Breast epithelium (tissue), 4 donors: ENCODE measurements around the gene LAMA4. TPM values are rescaled to one million over a fixed set of nuclear protein-coding genes. Genes with fewer than 3 reads are reported as not detected.

Source experiments
- DNase-seq, 2 donors: peaks; one replicate each; pipeline ENCODE4 v3.0.0-alpha.2; 2019; ENCODE audit warnings: low spot score in 2 of 2
- H3K27ac ChIP-seq, 2 donors: fragments of 200-600 bp; sonication (generic) in 1 of 2; one replicate each; pipeline ENCODE4 v1.5.1; 2016 to 2019; ENCODE audit warnings: mild to moderate bottlenecking in 1 of 2
- H3K27me3 ChIP-seq, 2 donors: fragments of 200-600 bp; sonication (generic) in 1 of 2; one replicate each; pipeline versions ENCODE4 v1.5.1 to v1.6.0; 2017 to 2019; ENCODE audit warnings: control low read depth in 1 of 2, mild to moderate bottlenecking in 1 of 2
- H3K36me3 ChIP-seq: fragments of 200-600 bp; one replicate; pipeline ENCODE4 v1.5.1; 2019
- H3K4me1 ChIP-seq, 2 donors: fragments of 200-600 bp; sonication (generic); one replicate each; pipeline ENCODE4 v1.5.1; 2016 to 2019; ENCODE audit warnings: control low read depth in 1 of 2
- H3K4me3 ChIP-seq, 3 donors: fragments of 200-600 bp; sonication (generic); 1 replicate in 2 of 3; 2 replicates in 1 of 3; pipeline ENCODE4 v1.5.1; 2016 to 2019; ENCODE audit warnings: mild to moderate bottlenecking in 3 of 3, moderate library complexity in 2 of 3
- H3K9me3 ChIP-seq, 2 donors: fragments of 200-600 bp; sonication (generic) in 1 of 2; one replicate each; pipeline ENCODE4 v1.5.1; 2016 to 2019; ENCODE audit warnings: control low read depth in 1 of 2
- CTCF ChIP-seq, 3 donors: fragments of 450-650 bp; IDR thresholded peaks; one replicate each; pipeline ENCODE4 v1.5.1; 2016 to 2017; ENCODE audit warnings: antibody characterized with exemption in 3 of 3, mild to moderate bottlenecking in 3 of 3, moderate library complexity in 3 of 3
- POLR2A ChIP-seq: fragments of 450-650 bp; IDR thresholded peaks from one replicate; pipeline ENCODE4 v1.6.1; 2016; ENCODE audit warnings: antibody characterized with exemption, mild to moderate bottlenecking, moderate library complexity
- POLR2AphosphoS5 ChIP-seq, 3 donors: sonication (generic); formaldehyde crosslinking; IDR thresholded peaks; one replicate each; pipeline ENCODE4 v1.6.1; 2017; ENCODE audit warnings: antibody characterized with exemption in 3 of 3
- intact Hi-C: fragments of 100-400 bp; cut with DNase I; formaldehyde crosslinking; loops from one replicate; pipeline ENCODE4 v1.15.1; 2023; ENCODE audit warnings: low total_unique reads
- total RNA-seq, 3 donors: library from RNA; depleted of rRNA; stranded (reverse); fragments of >200 nt; gene quantifications; one replicate each; pipeline ENCODE4 v1.1.0, GENCODE V29; 2016

The LAMA4 gene
- total RNA-seq, 3 donors from 2014 or later = 54.0 to 142 (median 129) TPM

- no peak for DNase-seq
- H3K27ac ChIP-seq = no peak overlapping the region
- no peaks in the 10 kb centered on the region for H3K9me3 ChIP-seq
- no peaks in the 10 kb centered on the region for H3K36me3 ChIP-seq
- intact Hi-C loops = no loop called here
- no peaks in the 10 kb centered on the region for H3K4me1 ChIP-seq
- no peak for TF ChIP-seq CTCF (IDR thresholded peaks at IDR 0.05)
- no peak for TF ChIP-seq POLR2AphosphoS5 (IDR thresholded peaks at IDR 0.05)
- TF ChIP-seq POLR2A = no peak
- H3K27me3 ChIP-seq = no peaks in the 10 kb centered on the region
- H3K4me3 ChIP-seq = no peak overlapping the region
Observed at GRCh38 chr6:112160745-112161144, 93.6 kb downstream of the LAMA4 start.

- no peak overlapping the region for H3K27ac ChIP-seq
- no peak overlapping the region for H3K4me3 ChIP-seq
- H3K9me3 ChIP-seq = no peaks in the 10 kb centered on the region
- H3K27me3 ChIP-seq = no peaks in the 10 kb centered on the region
- TF ChIP-seq POLR2AphosphoS5 (IDR thresholded peaks at IDR 0.05) (no peak), CTCF (IDR thresholded peaks at IDR 0.05) (no peak), POLR2A (no peak)
- no peak for DNase-seq
- H3K36me3 ChIP-seq = no peaks in the 10 kb centered on the region
- H3K4me1 ChIP-seq = no peaks in the 10 kb centered on the region
- intact Hi-C loops = no loop called here
Observed at GRCh38 chr6:112156668-112157067, 97.7 kb downstream of the LAMA4 start.

GRCh38 chr6:112155886-112156285 is 98.5 kb downstream of the LAMA4 start:
- Histone ChIP-seq H3K4me1 (no peaks in the 10 kb centered on the region), H3K4me3 (no peak overlapping the region), H3K9me3 (no peaks in the 10 kb centered on the region), H3K27ac (peak overlapping the region in 1 of 2 donors; percentile 21), H3K27me3 (no peaks in the 10 kb centered on the region), H3K36me3 (no peaks in the 10 kb centered on the region)
- TF ChIP-seq POLR2AphosphoS5 (IDR thresholded peaks at IDR 0.05) = no peak
- TF ChIP-seq POLR2A = no peak
- TF ChIP-seq CTCF (IDR thresholded peaks at IDR 0.05) = no peak
- intact Hi-C loops = no loop called here
- no peak for DNase-seq

GRCh38 chr6:112154711-112155110 is 99.7 kb downstream of the LAMA4 start:
- intact Hi-C loops = no loop called here
- H3K27ac ChIP-seq = no peak overlapping the region

More at GRCh38 chr6:112154711-112155110, 99.7 kb downstream of the LAMA4 start:
- Histone ChIP-seq H3K9me3 (no peaks in the 10 kb centered on the region), H3K36me3 (no peaks in the 10 kb centered on the region), H3K4me1 (no peaks in the 10 kb centered on the region), H3K27me3 (no peaks in the 10 kb centered on the region), H3K4me3 (no peak overlapping the region)
- TF ChIP-seq POLR2A (no peak), POLR2AphosphoS5 (IDR thresholded peaks at IDR 0.05) (no peak), CTCF (IDR thresholded peaks at IDR 0.05) (no peak)
- DNase-seq = no peak
